BE2C (cell line): ENCODE measurements around the gene KNTC1.
"Not testable (repeated sequence)": the region's sequence is repeated elsewhere in the genome, so short reads cannot be mapped to it uniquely, and the experiment has no call there.

ENCODE experiments used
- DNase-seq: peaks from one replicate; pipeline ENCODE4 v3.0.0-alpha.2; 2020
- H3K27me3 ChIP-seq: fragments of 250-450 bp; sonication (Bioruptor Pico); 2 replicates; pipeline ENCODE4 v1.5.1; 2020; ENCODE audit warnings: mild to moderate bottlenecking
- H3K36me3 ChIP-seq: fragments of 250-450 bp; sonication (Bioruptor Pico); 2 replicates; pipeline ENCODE4 v1.5.1; 2020; ENCODE audit warnings: mild to moderate bottlenecking
- H3K4me1 ChIP-seq: fragments of 250-450 bp; sonication (Bioruptor Pico); 2 replicates; pipeline ENCODE4 v1.5.1; 2020
- H3K4me3 ChIP-seq: 2 replicates; pipeline ENCODE4 v1.5.1; 2011; ENCODE audit warnings: low read depth, low read length
- H3K9me3 ChIP-seq: fragments of 250-450 bp; sonication (Bioruptor Pico); 2 replicates; pipeline ENCODE4 v1.5.1; 2020
- CTCF ChIP-seq: IDR thresholded peaks from 2 replicates; pipeline ENCODE4 v1.5.1; 2012; ENCODE audit warnings: mild to moderate bottlenecking, low read depth, low read length

KNTC1 gene

GRCh38 chr12:122508163-122508562 lies 18.9 kb upstream of the KNTC1 start:
- Histone ChIP-seq H3K9me3 (no peaks in the 10 kb centered on the region), H3K27me3 (no peaks in the 10 kb centered on the region), H3K36me3 (peaks cover 98% of the 10 kb centered on the region), H3K4me1 (no peaks in the 10 kb centered on the region), H3K4me3 (no peak overlapping the region)
- DNase-seq = no peak
- TF ChIP-seq CTCF = no peak

GRCh38 chr12:122513028-122513427 lies 14.0 kb upstream of the KNTC1 start:
- not testable (repeated sequence) for H3K9me3 ChIP-seq, H3K4me1 ChIP-seq, DNase-seq, H3K4me3 ChIP-seq, H3K27me3 ChIP-seq
- peaks cover 98% of the 10 kb centered on the region for H3K36me3 ChIP-seq

- Histone ChIP-seq H3K9me3 (no peaks in the 10 kb centered on the region), H3K36me3 (peaks cover 98% of the 10 kb centered on the region), H3K4me1 (no peaks in the 10 kb centered on the region), H3K4me3 (no peak overlapping the region), H3K27me3 (no peaks in the 10 kb centered on the region)
- no peak for TF ChIP-seq CTCF
- DNase-seq = no peak
Observed at GRCh38 chr12:122513660-122514059, 13.4 kb upstream of the KNTC1 start.

GRCh38 chr12:122515275-122515674 lies 11.8 kb upstream of the KNTC1 start:
- H3K36me3 ChIP-seq = peaks cover 98% of the 10 kb centered on the region
- H3K9me3 ChIP-seq = no peaks in the 10 kb centered on the region
- DNase-seq = no peak
- H3K4me1 ChIP-seq = no peaks in the 10 kb centered on the region
- H3K4me3 ChIP-seq = no peak overlapping the region
- no peaks in the 10 kb centered on the region for H3K27me3 ChIP-seq
- TF ChIP-seq CTCF = no peak

- TF ChIP-seq CTCF = no peak
- H3K36me3 ChIP-seq = peaks cover 98% of the 10 kb centered on the region
- no peak for DNase-seq
Observed at GRCh38 chr12:122516544-122517361, 10.3 kb upstream of the KNTC1 start.

GRCh38 chr12:122517877-122518276 lies 9.2 kb upstream of the KNTC1 start:
- no peak for DNase-seq

More at GRCh38 chr12:122516544-122517361, 10.3 kb upstream of the KNTC1 start:
- Histone ChIP-seq H3K27me3 (no peaks in the 10 kb centered on the region), H3K4me1 (no peaks in the 10 kb centered on the region), H3K4me3 (no peak overlapping the region), H3K9me3 (no peaks in the 10 kb centered on the region)

More at GRCh38 chr12:122517877-122518276, 9.2 kb upstream of the KNTC1 start:
- Histone ChIP-seq H3K4me1 (no peaks in the 10 kb centered on the region), H3K36me3 (peaks cover 98% of the 10 kb centered on the region), H3K9me3 (no peaks in the 10 kb centered on the region), H3K27me3 (no peaks in the 10 kb centered on the region), H3K4me3 (no peak overlapping the region)
- TF ChIP-seq CTCF = no peak
